HFFc6 (cell line): ENCODE results near the gene CITED4. TPM values are rescaled to one million over a fixed set of nuclear protein-coding genes. Genes with fewer than 3 reads are reported as not detected.

Source experiments
- DNase-seq: peaks from one replicate; pipeline ENCODE4 v3.0.0-alpha.2; 2018
- H3K27ac Mint-ChIP-seq: 2 replicates; pipeline ENCODE4 v1.8.0; 2020; ENCODE audit warnings: mild to moderate bottlenecking, mixed read lengths
- H3K27me3 Mint-ChIP-seq: 2 replicates; pipeline ENCODE4 v1.8.0; 2021; ENCODE audit warnings: mild to moderate bottlenecking, moderate library complexity, mixed read lengths; ENCODE audit not compliant: insufficient read depth
- H3K36me3 Mint-ChIP-seq: 2 replicates; pipeline ENCODE4 v1.8.0; 2021; ENCODE audit warnings: low read depth, mixed read lengths
- H3K4me1 Mint-ChIP-seq: 2 replicates; pipeline ENCODE4 v1.8.0; 2020; ENCODE audit warnings: low read depth, mixed read lengths
- H3K4me3 Mint-ChIP-seq: 2 replicates; pipeline ENCODE4 v1.8.0; 2020; ENCODE audit warnings: mild to moderate bottlenecking, moderate library complexity, mixed read lengths
- H3K9me3 Mint-ChIP-seq: 2 replicates; pipeline ENCODE4 v1.8.0; 2020; ENCODE audit warnings: mild to moderate bottlenecking, mixed read lengths
- total RNA-seq, 6 experiments: library from RNA; stranded (reverse); fragmentation: NEBNext Ultra II Directional; extraction: Animal tissue kit (Norgen Biotek cat#: 25700); gene quantifications; 2 replicates in 1 of 6; 3 replicates in 5 of 6; pipeline ENCODE4 v1.2.3, GENCODE V29; 2021
- TF ChIP-seq, protein P1 (sequence below): fragments of 200-600 bp; sonication (generic); IDR thresholded peaks from 2 replicates; pipeline ENCODE4 v1.5.0; 2021; ENCODE audit warnings: antibody characterized with exemption, mild to moderate bottlenecking

Gene CITED4
- total RNA-seq, 6 experiments from 2014 or later: 1.7 to 5.3 (median 3.8) TPM

DNA sequence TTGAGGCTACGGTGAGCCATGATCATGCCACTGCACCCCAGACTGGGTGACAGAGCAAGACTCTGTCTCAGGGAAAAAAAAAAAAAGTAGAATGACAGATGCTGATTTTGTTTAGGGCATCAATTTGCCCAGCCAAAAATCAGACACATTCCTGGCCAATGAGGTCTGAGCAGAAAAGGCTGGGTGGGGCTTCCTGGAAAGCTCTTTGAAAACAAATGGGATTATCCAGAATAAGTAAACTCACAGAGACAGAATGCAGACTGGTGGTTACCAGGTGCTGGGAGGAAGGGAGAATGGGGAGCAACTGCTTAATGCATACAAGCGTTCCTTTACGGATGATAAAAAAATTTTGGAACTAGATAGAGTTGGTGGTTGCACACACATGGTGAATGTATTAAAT, 10.1 kb upstream of the CITED4 start:
- DNase-seq: no peak
- Mint-ChIP-seq H3K4me1 (peaks cover 67% of the 10 kb centered on the region), H3K4me3 (no peak overlapping the region), H3K9me3 (peaks cover 31% of the 10 kb centered on the region), H3K27ac (no peak overlapping the region), H3K36me3 (peaks cover 27% of the 10 kb centered on the region), H3K27me3 (no peaks in the 10 kb centered on the region; the same call in none of the 2 replicates)
- TF ChIP-seq, protein P1, sequence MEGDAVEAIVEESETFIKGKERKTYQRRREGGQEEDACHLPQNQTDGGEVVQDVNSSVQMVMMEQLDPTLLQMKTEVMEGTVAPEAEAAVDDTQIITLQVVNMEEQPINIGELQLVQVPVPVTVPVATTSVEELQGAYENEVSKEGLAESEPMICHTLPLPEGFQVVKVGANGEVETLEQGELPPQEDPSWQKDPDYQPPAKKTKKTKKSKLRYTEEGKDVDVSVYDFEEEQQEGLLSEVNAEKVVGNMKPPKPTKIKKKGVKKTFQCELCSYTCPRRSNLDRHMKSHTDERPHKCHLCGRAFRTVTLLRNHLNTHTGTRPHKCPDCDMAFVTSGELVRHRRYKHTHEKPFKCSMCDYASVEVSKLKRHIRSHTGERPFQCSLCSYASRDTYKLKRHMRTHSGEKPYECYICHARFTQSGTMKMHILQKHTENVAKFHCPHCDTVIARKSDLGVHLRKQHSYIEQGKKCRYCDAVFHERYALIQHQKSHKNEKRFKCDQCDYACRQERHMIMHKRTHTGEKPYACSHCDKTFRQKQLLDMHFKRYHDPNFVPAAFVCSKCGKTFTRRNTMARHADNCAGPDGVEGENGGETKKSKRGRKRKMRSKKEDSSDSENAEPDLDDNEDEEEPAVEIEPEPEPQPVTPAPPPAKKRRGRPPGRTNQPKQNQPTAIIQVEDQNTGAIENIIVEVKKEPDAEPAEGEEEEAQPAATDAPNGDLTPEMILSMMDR: no peak

DNA sequence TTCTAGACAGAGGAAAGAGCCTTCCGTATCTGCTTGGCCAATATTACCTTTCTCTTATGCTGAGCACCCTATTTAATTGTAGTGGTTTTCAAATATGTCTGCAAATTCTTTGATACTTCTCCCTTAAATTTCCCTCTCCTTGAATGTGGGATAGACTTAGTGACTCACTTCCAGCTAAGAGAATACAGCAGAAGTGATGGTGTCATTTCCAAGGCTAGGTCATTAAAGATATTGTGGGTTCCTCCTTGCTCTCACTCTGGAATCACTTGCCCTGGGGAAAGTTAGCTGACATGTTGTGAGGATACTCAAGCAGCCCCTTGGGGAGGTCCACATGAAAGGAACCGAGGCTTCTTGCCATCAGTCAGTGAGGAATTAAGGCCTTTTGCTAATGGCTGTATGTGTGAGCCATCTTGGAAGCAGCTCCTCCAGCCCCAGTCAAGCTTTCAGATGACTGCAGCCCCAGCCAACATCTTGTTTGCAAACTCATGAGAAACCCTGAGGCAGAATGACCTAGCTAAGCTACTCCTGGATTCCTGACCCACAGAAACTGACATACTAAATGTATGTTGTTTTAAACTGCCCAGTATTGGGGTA, 8.1 kb upstream of the CITED4 start:
- H3K27me3 Mint-ChIP-seq: no peaks in the 10 kb centered on the region; the same call in 1 of the 2 replicates
- H3K9me3 Mint-ChIP-seq: peaks cover 17% of the 10 kb centered on the region
- H3K4me3 Mint-ChIP-seq: no peak overlapping the region
- peak; percentile 20 for DNase-seq
- H3K36me3 Mint-ChIP-seq: peaks cover 15% of the 10 kb centered on the region; the same call in 1 of the 2 replicates
- peaks cover 61% of the 10 kb centered on the region for H3K4me1 Mint-ChIP-seq
- H3K27ac Mint-ChIP-seq: no peak overlapping the region
- TF ChIP-seq, protein P1: no peak

DNA sequence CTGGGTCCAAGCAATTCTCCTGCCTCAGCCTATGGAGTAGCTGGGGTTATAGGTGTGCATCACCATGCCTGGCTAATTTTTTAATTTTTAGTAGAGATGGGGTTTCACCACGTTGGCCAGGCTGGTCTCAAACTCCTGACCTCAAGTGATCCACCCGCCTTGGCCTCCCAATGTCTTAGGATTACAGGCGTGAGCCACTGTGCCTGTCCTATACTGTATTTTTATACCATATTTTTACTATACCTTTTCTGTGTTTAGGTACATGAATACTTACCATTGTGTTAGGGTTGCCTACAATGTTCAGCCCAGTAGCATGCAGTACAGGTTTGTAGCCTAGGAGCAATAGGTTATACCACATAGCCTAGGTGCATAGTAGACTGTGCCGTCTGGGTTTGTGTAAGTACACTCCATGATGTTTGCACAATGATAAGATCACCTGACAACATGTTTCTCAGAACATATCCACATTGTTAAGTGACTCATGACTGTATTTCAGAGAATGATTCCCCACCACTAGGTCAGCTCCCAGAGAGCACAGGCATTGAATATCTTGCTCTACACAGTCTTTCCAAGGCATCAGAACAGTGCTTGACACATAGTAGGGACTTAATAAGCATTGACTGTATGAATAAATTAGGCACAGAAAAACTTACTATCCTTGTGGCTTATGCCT, 6.0 kb upstream of the CITED4 start:
- Mint-ChIP-seq H3K27me3 (no peaks in the 10 kb centered on the region; the same call in 1 of the 2 replicates), H3K9me3 (peaks cover 17% of the 10 kb centered on the region), H3K4me1 (peaks cover 45% of the 10 kb centered on the region), H3K36me3 (peaks cover 15% of the 10 kb centered on the region; the same call in 1 of the 2 replicates), H3K27ac (no peak overlapping the region), H3K4me3 (no peak overlapping the region)
- TF ChIP-seq, protein P1: no peak
- DNase-seq: peak; percentile 66

DNA sequence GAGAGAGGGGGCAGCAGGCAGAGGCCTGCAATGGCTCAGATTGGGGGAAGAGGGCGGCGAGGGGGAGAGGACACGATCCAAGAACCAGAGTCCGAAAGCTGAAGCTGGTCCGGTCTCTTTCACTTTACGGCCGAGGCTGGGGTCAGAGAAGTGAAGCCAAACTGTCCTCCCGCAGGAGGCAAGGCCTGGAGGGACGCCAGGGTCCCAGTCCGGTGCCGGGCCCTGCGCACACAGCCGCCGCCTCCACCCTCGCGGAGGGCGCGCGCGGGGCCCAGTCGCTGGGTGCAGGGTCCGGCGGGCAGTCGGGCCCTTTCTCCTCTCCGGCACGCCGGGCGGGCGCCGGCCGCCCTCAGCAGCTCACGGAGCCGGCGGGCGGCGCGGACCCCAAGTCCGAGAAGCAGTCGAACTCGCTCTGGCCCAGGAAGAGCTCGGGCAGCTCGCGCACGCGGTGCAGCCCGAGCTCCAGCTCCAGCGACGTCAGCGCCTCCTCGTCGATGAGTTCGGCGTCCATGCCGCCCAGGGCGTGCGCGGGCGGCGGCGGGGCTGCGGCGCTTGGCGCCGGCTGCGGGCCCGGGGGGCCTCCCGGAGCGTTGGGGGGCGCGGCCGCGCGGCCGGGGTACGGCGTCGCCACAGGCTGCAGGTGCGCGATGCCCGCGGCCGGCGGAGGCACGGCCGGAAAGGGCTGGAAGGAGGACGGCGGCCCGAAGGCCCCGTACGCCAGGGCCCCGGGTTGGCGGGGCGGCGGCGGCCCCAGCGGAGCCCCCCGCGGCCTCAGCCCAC, 749 bp downstream of the CITED4 start:
- H3K36me3 Mint-ChIP-seq: no peaks in the 10 kb centered on the region
- no peaks in the 10 kb centered on the region for H3K9me3 Mint-ChIP-seq
- peak overlapping the region; percentile 46; the same call in 1 of the 2 replicates for H3K27ac Mint-ChIP-seq
- H3K4me3 Mint-ChIP-seq: peak overlapping the region; percentile 76
- peaks cover 3% of the 10 kb centered on the region; the same call in 1 of the 2 replicates for H3K27me3 Mint-ChIP-seq
- peaks cover 16% of the 10 kb centered on the region for H3K4me1 Mint-ChIP-seq
- DNase-seq: no peak
- TF ChIP-seq, protein P1: no peak

DNA sequence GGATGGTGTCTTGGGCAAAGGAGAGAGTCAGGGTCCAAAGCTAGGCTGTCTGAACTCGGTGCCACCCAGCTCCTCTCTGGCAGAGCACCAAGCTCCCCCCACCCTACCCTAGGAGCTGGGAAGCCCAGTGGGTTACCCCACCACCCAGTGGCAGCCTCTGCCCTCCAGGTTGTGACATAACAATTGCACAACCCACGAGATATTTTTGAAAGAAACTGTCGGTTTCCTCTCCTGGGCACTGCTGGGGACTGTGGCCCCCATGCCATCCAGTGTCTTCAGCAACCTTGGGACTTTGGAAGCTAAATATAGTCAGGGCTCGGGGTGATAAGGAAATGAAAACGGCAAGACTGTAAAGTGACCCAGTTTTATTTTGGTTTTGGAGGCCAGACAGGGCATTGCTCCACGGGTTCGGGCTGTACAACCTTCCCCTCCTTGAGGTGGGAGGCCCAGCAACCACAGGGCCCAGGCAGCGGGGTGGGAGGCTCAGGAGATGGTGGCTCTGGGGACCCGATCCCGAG, 1.4 kb downstream of the CITED4 start:
- peaks cover 9% of the 10 kb centered on the region for H3K4me1 Mint-ChIP-seq
- H3K27me3 Mint-ChIP-seq: peaks cover 3% of the 10 kb centered on the region
- no peaks in the 10 kb centered on the region for H3K36me3 Mint-ChIP-seq
- TF ChIP-seq, protein P1: no peak
- no peak for DNase-seq
- peak overlapping the region; percentile 46 for H3K27ac Mint-ChIP-seq
- H3K9me3 Mint-ChIP-seq: no peaks in the 10 kb centered on the region
- peak overlapping the region; percentile 76 for H3K4me3 Mint-ChIP-seq
